H54 (cell line): ENCODE data around the gene CAV2.

ENCODE experiments used
- DNase-seq: peaks from one replicate; pipeline ENCODE4 v3.0.0; 2011; ENCODE audit warnings: low spot score, mixed read lengths; ENCODE audit not compliant: insufficient read length
- FAIRE-seq: peaks from 3 replicates; lab custom pipeline; 2011; peaks lifted over from hg19 to GRCh38; lab: Jason Lieb, UNC
- POLR2A ChIP-seq: IDR thresholded peaks from 2 replicates; pipeline ENCODE4 v1.6.1; 2011; ENCODE audit warnings: low read depth, mild to moderate bottlenecking, low read length

Gene CAV2

DNA sequence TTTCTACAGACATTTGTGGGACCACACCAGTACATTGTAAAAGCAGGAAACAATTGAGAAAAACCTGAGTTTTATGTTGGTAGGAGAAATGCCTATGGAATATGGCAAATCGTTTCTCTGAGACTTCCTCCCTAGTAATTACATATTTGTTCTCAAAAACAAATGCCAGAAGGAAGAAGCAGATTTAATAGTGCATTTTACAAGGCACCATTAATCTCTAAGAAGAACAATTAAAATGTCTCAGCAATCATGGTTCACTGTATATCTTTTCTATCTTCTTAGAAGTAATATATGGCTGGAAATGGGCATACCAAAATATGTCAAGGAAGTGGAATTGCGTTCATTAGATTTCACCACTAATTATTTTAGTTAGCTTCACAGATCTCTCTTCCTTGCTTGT is 38.6 kb downstream of the CAV2 start:
- TF ChIP-seq POLR2A = no peak
- DNase-seq (no peak), FAIRE-seq (no peak)

DNA sequence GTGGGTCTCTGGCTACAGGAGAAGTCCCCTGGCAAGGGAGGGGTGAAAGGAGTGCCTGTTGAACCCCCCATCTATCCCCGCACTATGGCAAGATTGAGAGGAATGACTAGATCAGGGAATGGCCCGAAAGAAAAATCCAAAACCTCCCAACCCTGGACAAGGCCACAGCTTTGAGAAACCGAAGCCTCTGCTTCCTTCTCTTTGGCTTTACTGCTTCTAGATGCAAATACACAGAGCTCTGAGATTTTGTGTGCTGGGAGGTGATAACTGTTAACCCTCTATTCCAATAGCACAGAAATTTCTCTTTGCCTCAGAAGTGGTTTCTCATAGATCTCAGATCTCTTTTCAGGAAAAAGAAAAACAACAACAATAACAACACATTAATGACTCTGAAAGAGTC is 40.3 kb downstream of the CAV2 start:
- no peak for TF ChIP-seq POLR2A
- FAIRE-seq = no peak
- no peak for DNase-seq

DNA sequence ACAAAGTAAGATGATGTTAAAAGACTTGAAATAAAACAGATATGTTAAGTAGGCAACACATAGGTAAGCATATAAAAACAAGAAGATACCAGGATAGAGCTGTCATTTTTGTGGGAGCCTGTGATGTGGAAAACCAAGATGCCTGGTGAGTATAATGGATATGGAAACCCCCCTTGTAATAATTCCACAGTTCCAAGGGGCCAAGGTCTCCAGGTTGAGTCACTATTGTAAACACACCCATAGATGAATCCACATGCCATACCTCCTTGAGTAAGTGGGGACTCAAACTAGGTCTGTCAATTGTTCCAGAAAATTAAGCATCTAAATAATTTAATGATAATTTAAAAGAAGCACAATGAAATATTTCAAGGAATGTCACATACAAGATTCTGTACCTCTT is 41.2 kb downstream of the CAV2 start:
- no peak for DNase-seq
- FAIRE-seq = no peak
- TF ChIP-seq POLR2A = no peak

DNA sequence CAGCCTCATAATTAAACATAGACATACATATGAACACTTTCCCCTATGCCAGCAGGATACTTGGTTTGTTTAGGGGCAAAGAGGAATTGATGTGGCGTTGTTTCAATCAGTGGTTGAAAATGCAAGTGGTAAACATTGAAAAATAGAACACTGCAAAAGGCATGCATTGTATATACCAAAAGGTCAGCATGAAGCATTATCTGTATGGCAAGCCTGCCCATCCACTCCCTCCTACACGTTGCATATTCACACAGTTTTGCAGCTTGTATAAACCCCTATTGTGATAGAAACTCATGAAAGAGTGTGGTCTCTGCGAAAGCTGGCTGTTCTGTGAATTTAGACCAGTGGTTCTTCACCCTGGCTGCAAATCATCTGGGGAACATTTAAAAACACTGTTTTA is 42.4 kb downstream of the CAV2 start:
- no peak for TF ChIP-seq POLR2A
- FAIRE-seq (no peak), DNase-seq (no peak)

DNA sequence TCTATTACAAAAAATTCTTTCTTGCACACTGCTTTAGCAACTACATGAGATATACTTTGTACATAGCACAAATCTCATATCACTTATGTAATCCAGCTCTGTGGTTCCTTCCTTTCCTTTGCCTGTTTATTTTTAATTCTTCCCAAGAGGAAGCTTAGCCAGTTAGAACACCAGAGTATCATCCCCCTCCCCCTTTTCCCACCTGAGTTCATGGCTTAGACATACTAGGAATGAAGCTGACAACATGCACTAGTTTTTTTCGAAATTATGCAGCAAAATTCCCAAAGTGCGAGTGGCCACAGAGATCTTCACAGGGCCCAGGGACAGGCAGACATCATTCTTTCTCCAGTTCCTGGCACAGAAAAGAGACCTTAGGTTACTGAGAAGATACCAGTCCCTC is 43.1 kb downstream of the CAV2 start:
- FAIRE-seq (no peak), DNase-seq (no peak)
- no peak for TF ChIP-seq POLR2A

DNA sequence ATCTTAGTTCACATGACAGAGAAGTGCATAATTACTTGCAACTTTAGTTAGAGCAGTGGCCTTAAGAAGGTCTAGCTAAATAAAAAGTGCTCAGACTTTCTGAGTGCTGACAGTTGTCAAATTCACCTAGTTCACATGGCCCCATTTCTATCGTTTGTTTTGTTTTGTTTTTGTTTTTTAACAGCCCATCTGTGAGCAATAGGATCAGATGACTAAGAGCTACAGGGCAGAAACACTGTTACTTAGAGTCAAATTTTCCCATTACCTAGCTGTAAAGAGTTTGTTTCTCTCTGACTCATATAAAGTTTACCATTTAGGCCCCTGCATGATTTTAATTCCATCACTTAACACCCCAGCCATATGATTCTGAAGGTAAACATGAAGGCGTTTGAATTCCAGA is 44.1 kb downstream of the CAV2 start:
- DNase-seq (no peak), FAIRE-seq (no peak)
- no peak for TF ChIP-seq POLR2A

DNA sequence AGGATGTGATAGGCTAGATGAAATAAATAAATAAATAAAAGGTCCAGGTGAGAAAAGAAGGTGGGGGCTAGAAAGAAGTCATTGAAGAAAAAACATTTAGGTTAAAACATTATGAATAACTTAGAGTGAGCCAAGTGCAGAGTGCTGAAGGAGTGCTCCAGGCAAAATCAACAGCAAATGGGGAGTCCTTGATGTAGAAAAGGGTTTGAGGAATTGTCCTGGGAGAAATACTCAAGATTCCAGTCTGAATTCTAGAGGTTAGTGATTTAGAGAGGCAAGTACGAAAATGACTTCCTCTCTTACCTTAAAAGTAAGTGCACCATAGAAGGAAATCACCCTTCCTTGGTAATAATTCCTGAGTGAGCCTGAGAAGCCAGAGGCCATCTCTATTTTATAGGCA is 44.9 kb downstream of the CAV2 start:
- FAIRE-seq (no peak), DNase-seq (no peak)
- no peak for TF ChIP-seq POLR2A

DNA sequence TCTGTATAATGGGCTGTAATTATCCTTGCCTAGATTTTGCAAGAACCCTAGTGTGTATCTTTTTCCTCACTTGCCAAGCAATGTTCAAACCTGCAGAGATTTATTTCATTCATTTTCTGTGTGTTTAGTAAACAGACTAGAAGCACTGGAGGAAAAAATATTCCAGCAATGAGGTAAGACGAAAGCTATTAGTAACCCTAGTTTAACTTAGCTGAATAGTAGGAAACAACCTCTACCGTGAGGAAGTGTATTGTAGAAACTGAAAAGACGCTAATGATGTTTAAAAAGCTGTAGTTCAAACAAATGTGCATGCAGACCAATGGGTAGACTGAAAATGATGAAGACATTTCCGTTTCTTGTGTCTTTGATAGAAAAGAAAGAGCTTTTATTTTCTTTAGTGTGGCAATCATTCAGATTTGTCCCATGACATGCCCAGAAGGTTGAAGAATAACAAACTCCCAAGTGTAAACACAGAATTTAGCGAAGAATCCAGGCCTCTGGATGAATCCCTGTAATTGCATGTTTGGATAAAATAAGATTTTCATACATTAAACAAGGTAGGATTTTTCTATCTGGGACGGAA is 46.0 kb downstream of the CAV2 start:
- no peak for TF ChIP-seq POLR2A
- FAIRE-seq (no peak), DNase-seq (no peak)

DNA sequence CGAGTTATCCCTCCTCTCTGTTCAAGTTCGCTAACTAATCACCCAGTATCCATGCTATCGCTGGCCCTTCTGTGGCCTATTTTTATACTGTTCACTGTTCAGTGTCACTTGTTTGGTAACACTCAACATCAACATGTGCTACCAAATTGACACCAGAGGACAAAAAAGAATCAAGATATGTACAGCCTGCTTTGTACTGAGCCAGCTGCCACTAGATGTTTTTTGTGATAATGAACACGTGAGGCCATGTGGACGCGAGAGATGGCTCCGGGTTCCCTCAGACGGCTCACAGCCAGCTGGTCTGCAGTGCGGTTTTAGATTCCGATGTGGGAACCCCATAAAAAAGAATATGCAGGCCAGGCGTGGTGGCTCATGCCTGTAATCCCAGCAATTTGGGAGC is 46.5 kb downstream of the CAV2 start:
- TF ChIP-seq POLR2A = no peak
- no peak for DNase-seq
- FAIRE-seq = no peak

DNA sequence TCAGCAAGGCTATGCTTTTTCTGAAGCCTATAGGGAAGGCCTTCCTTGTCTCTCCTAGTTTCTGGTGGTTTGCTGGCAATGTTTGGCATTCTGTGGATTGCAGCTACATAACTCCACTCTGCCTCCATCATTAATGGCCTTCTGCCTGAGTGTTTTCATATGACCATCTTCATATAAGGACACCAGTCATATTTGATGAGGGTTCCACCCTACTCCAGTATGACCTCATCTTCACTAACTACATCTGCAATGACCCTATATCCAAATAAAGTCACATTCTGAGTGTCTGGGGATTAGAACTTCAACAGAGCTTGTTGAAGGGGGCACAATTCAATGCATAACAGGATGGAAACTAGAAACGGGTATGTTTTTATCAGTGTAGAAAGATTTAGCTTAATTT is 47.4 kb downstream of the CAV2 start:
- FAIRE-seq (no peak), DNase-seq (no peak)
- no peak for TF ChIP-seq POLR2A

DNA sequence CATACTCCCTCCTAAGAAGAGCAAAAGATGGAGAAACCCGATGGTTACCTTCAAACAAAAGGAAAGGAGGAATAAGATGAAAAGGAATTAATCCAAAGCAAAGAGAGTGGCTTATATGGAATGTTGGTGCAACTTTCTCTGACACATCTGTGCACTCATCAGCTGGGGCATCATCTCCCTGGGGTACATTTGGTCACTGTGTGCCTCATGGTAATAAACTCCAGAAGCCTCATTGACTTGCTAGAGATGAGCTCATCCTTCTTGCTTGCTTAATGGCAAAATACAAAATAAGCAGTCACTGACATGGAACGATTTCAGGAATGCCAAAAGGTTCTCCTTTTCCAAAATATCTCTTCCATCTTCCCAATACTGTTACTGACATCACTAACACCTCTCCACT is 47.8 kb downstream of the CAV2 start:
- no peak for FAIRE-seq
- DNase-seq = no peak
- TF ChIP-seq POLR2A = no peak

DNA sequence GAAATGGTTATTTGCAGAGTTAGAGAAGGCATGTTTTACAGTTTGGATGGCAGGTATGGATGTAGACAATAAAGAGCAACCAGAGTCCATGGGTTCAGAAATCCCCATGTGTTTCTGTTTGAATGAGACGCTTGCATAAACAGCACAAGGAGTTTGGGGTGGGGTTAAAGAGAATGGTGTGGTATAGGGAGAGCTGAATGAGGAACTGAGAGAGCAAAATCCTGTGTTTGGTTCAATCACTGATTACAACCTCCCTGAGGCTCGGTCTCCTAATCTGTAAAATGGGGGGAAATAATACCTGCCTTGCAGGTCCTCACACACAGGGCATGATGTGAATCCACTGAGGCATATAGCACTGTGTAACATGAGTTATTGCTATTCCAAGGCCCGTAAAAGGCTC is 49.0 kb downstream of the CAV2 start:
- FAIRE-seq = no peak
- no peak for TF ChIP-seq POLR2A
- DNase-seq = no peak

DNA sequence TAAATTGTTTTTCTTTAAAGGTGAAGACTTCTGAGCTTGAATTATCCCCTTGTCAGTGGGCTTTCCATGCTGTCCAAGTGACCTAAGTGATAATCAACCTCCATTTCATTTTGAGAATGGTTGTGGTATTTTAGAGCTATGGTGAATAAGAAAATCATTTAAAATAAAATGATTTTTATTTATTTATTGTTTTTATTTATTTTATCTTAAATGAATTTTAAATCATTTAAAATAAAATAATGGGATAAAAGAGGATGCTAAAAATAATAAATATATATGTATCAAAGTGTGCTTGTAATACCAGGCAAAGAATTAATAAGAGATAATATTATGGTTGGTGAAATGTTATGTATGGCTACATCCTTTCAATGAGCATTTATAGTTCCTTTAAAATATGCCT is 49.8 kb downstream of the CAV2 start:
- FAIRE-seq (no peak), DNase-seq (no peak)

DNA sequence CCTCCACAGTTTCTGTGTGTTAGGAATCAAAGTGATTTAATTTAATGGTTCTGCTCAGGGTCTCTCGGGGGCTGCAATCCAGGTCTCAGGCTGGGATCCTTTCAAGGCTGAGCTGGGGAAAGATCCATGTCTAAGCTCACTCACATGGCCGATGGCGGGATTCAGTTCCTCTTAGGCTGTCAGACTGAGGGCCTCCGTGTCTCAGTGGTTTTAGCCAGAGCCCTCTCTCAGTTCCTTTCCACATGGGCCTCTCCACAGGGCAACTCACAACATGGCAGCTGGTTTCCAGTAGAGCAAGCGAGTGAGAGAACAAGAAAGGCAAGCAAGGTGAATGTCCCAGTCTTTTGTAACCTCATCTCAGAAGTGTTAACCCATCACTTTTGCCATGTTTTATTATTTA is 52.2 kb downstream of the CAV2 start:
- FAIRE-seq = no peak
- TF ChIP-seq POLR2A = no peak

More for the DNA sequence above, 49.8 kb downstream of the CAV2 start:
- no peak for TF ChIP-seq POLR2A

DNA sequence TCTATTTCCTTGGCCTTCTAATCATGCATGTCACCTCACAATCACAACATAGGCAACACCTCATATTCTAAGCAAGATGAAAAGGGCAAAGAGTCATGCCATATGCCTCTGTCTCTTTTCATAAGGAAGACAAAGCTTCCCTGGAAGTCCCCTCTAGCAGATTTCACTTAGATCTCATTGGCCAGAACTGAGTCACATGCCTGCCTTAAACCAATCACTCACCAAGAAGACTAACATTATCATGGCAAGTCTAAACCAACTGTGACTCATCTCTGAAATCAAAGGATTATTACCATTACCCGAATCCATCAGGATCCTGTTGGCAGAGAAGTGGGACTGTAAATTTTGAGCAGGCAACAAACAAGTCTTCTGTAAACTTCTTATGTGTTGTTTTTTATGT is 53.1 kb downstream of the CAV2 start:
- no peak for TF ChIP-seq POLR2A
- FAIRE-seq (no peak), DNase-seq (no peak)

More for the DNA sequence above, 52.2 kb downstream of the CAV2 start:
- no peak for DNase-seq
